Naive thymus-derived CD4-positive, alpha-beta T cell (primary cell): ENCODE results near the gene MBNL3. TPM values are rescaled to one million over a fixed set of nuclear protein-coding genes. Genes with fewer than 3 reads are reported as not detected.

Experiments used
- ATAC-seq: fragments of 150-1000 bp; cut with Tn5 transposase; 2 replicates; pipeline ENCODE4 v1.10.0; 2021; ENCODE audit warnings: mild to moderate bottlenecking, moderate library complexity
- CTCF ChIA-PET: fragments of 350-600 bp; sonication (Branson Sonifier 250); formaldehyde crosslinking; loops from one replicate; lab custom pipeline; 2021; ENCODE audit warnings: antibody characterized with exemption; lab: Charles Lee
- POLR2A ChIA-PET: fragments of 350-600 bp; sonication (Branson Sonifier 250); formaldehyde crosslinking; loops from one replicate; lab custom pipeline; 2021; ENCODE audit warnings: antibody characterized with exemption, inconsistent platforms; lab: Charles Lee
- DNase-seq, 9 donors: peaks; one replicate each; pipeline versions ENCODE4 v3.0.0 to v3.0.0-alpha.2; 2020 to 2022; ENCODE audit warnings: mixed read lengths in 1 of 9
- H3K27ac ChIP-seq: one replicate; pipeline ENCODE4 v1.7.0; 2013; ENCODE audit warnings: mild to moderate bottlenecking, low read depth, low read length, moderate library complexity
- H3K27me3 ChIP-seq, 2 donors: one replicate each; pipeline ENCODE4 v1.7.0; 2013; ENCODE audit warnings: low read length in 2 of 2, mild to moderate bottlenecking in 2 of 2, moderate library complexity in 2 of 2; ENCODE audit not compliant: control insufficient read depth in 2 of 2, insufficient read depth in 2 of 2
- H3K36me3 ChIP-seq, 3 experiments: 1 replicate in 2 of 3; 2 replicates in 1 of 3; pipeline ENCODE4 v1.7.0; 2013; ENCODE audit warnings: low read length in 3 of 3, mild to moderate bottlenecking in 3 of 3, moderate library complexity in 1 of 3; ENCODE audit not compliant: insufficient read depth in 3 of 3, control insufficient read depth in 2 of 3
- H3K4me1 ChIP-seq, 2 donors: one replicate each; pipeline ENCODE4 v1.7.0; 2013; ENCODE audit warnings: low read length in 2 of 2, mild to moderate bottlenecking in 2 of 2, moderate library complexity in 1 of 2; ENCODE audit not compliant: control insufficient read depth in 2 of 2, insufficient read depth in 2 of 2
- H3K4me3 ChIP-seq: 2 replicates; pipeline ENCODE4 v1.7.0; 2013; ENCODE audit warnings: mild to moderate bottlenecking, low read length
- H3K9me3 ChIP-seq, 3 experiments: 1 replicate in 2 of 3; 2 replicates in 1 of 3; pipeline ENCODE4 v1.7.0; 2013; ENCODE audit warnings: low read length in 3 of 3; ENCODE audit not compliant: control insufficient read depth in 2 of 3
- H3K27ac Mint-ChIP-seq, 9 donors: one replicate each; pipeline ENCODE4 v1.8.0; 2020 to 2022; ENCODE audit warnings: mixed read lengths in 9 of 9, mild to moderate bottlenecking in 8 of 9, moderate library complexity in 5 of 9, inconsistent platforms in 2 of 9
- H3K27me3 Mint-ChIP-seq, 5 donors: one replicate each; pipeline ENCODE4 v1.8.0; 2021 to 2022; ENCODE audit warnings: mixed read lengths in 5 of 5, mild to moderate bottlenecking in 1 of 5
- H3K36me3 Mint-ChIP-seq, 5 donors: one replicate each; pipeline ENCODE4 v1.8.0; 2020 to 2022; ENCODE audit warnings: mixed read lengths in 5 of 5, mild to moderate bottlenecking in 3 of 5, inconsistent platforms in 1 of 5
- H3K4me1 Mint-ChIP-seq, 7 donors: one replicate each; pipeline ENCODE4 v1.8.0; 2020 to 2022; ENCODE audit warnings: mixed read lengths in 7 of 7, mild to moderate bottlenecking in 3 of 7, inconsistent platforms in 1 of 7
- H3K4me3 Mint-ChIP-seq, 10 donors: one replicate each; pipeline ENCODE4 v1.8.0; 2020 to 2022; ENCODE audit warnings: mild to moderate bottlenecking in 10 of 10, mixed read lengths in 10 of 10, moderate library complexity in 6 of 10, inconsistent platforms in 2 of 10
- H3K9me3 Mint-ChIP-seq, 11 donors: one replicate each; pipeline ENCODE4 v1.8.0; 2020 to 2022; ENCODE audit warnings: mixed read lengths in 11 of 11, mild to moderate bottlenecking in 4 of 11, inconsistent platforms in 1 of 11, moderate library complexity in 1 of 11
- intact Hi-C, 2 donors: fragments of 100-400 bp; cut with micrococcal nuclease; formaldehyde crosslinking; loops; one replicate each; pipeline ENCODE4 v1.15.1; 2023
- polyA plus RNA-seq, 2 donors: library from polyadenylated mRNA; unstranded; fragments of 300-500 nt; fragmentation: Illumina TruSeq; gene quantifications; one replicate each; pipeline ENCODE4 v1.2.3, GENCODE V29; 2021
- total RNA-seq, 6 experiments: library from RNA in 5 of 6; stranded (reverse) in 5 of 6; gene quantifications; 1 replicate in 5 of 6; 2 replicates in 1 of 6; pipeline ENCODE4 v1.2.3 and lab custom pipeline; 2021 to 2026

Gene MBNL3
- total and polyA plus RNA-seq, 7 experiments from 2014 or later = 20.8 to 38.5 (median 29.7) TPM

DNA sequence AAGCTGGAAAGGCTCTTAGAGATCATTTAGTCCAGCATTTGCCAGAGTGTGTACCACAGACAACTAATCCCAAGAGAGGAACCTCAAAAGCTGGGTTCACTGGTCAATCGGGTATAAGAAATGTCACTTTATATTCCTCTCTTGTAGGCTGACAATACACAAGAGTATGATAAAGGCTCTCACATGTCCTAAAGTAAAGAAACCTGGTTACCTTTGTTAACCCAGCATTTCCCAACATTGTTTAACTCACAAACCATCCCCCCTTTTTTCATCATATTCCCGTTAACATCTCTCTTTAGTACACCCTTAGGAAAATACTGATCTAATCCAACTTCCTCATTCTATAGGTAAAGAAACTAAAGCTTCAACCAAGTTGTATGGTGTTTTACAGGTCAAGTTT, 74.4 kb downstream of the MBNL3 start:
- ATAC-seq (no peak), DNase-seq (no peak)
- intact Hi-C loops = no loop called here
- no peak overlapping the region for H3K27ac ChIP-seq
- no peaks in the 10 kb centered on the region for H3K4me1 ChIP-seq
- Mint-ChIP-seq H3K36me3 (peaks cover 0 to 8% (median 2%) of the 10 kb centered on the region in 5 donors), H3K4me3 (no peak overlapping the region), H3K27ac (no peak overlapping the region), H3K27me3 (no peaks in the 10 kb centered on the region), H3K4me1 (peaks cover 0 to 21% (median 4%) of the 10 kb centered on the region in 7 donors), H3K9me3 (peaks cover 0 to 3% (median 0%) of the 10 kb centered on the region in 11 donors)
- CTCF ChIA-PET = no interaction called here
- H3K9me3 ChIP-seq = no peaks in the 10 kb centered on the region
- H3K27me3 ChIP-seq = no peaks in the 10 kb centered on the region
- POLR2A ChIA-PET = no interaction called here
- no peaks in the 10 kb centered on the region for H3K36me3 ChIP-seq
- no peak overlapping the region for H3K4me3 ChIP-seq

DNA sequence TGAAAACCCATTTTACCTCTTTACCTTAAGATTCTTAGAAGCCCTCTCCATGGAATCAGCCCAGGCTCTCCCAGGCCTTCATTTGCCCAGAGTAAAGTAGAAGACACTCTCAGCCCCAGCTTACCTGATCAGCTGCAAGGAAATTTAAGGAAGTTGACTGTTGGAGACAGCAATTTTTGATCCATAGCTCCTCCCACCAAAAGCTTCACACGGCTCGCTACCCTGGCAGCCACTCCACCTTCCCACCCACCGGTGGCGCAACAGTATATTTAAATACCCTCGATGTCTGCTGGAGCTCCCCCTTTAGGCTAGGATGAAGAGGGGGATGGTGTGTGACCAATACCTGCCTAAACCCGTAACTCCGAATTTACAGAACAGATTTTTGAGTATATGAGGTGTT, 75.4 kb downstream of the MBNL3 start:
- H3K27me3 ChIP-seq = no peaks in the 10 kb centered on the region
- Mint-ChIP-seq H3K4me3 (no peak overlapping the region), H3K4me1 (peaks cover 0 to 21% (median 4%) of the 10 kb centered on the region in 7 donors), H3K9me3 (peaks cover 0 to 3% (median 0%) of the 10 kb centered on the region in 11 donors), H3K36me3 (peaks cover 0 to 4% (median 0%) of the 10 kb centered on the region in 5 donors), H3K27me3 (no peaks in the 10 kb centered on the region), H3K27ac (no peak overlapping the region)
- H3K27ac ChIP-seq = no peak overlapping the region
- DNase-seq (no peak), ATAC-seq (no peak)
- CTCF ChIA-PET = no interaction called here
- intact Hi-C loops = no loop called here
- H3K36me3 ChIP-seq = no peaks in the 10 kb centered on the region
- POLR2A ChIA-PET = no interaction called here
- H3K4me3 ChIP-seq = no peak overlapping the region
- no peaks in the 10 kb centered on the region for H3K4me1 ChIP-seq
- H3K9me3 ChIP-seq = no peaks in the 10 kb centered on the region

DNA sequence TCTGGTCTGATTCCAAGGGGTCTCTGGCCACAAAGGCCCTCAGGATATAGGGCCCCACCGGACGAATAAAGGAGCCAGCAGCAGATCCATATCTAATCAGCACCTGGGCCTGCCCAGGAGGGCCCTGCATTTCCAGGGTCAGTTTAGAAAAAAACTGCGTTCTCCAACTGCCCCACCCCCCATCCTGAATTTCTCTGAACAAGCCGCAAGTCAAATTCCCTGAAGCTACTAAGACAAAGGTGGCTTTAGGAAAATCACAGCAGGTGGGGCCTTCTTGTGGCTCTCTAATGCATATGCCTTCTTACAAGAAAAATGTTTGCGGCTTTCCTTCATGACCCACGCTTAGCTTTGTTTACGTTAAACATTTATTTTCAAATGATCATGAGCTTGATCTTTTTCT, 76.6 kb downstream of the MBNL3 start:
- CTCF ChIA-PET = no interaction called here

DNA sequence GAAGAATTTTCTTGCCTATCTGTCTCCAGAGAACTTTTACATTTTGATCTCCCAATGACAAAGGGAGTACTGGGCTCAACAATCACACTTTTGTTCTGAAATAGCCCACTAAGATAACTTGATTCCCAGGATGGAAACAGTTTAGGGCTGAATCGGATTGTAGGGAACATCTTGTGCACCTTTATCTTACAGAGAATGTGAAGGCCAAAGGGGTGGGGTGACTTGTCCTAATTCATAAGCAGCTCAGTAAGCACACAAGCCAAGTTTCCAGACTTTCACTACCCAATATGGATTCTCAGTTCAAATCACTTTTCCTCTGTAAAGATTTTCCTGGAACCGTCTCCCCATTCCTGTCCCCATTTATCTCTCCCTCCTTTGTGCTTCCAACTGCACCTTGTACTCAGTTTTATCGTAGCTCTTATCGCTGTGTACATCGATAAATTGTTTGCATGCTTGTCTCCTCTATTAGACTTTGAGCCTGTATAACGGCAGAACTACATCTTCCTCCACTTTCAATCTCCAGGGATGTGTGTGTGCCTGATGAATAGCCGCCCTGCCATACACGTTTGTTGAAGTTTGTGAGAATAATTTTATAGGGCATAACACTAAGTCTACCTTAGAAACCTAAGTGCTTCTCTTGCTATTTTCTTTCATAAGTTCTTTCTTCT, 77.4 kb downstream of the MBNL3 start:
- DNase-seq = no peak
- H3K36me3 Mint-ChIP-seq = no peaks in the 10 kb centered on the region
- Histone ChIP-seq H3K4me3 (no peak overlapping the region), H3K27me3 (no peaks in the 10 kb centered on the region), H3K36me3 (no peaks in the 10 kb centered on the region), H3K9me3 (no peaks in the 10 kb centered on the region), H3K4me1 (no peaks in the 10 kb centered on the region), H3K27ac (no peak overlapping the region)
- no peaks in the 10 kb centered on the region for H3K27me3 Mint-ChIP-seq
- CTCF ChIA-PET = interaction anchor here (0.6 kb wide), 1 partner anchor 184 kb away, joined by 3 read pairs; no protein-coding TSS in a partner anchor
- ATAC-seq = no peak
- H3K4me1 Mint-ChIP-seq = peaks cover 0 to 15% (median 4%) of the 10 kb centered on the region in 7 donors
- no peak overlapping the region for H3K4me3 Mint-ChIP-seq
- POLR2A ChIA-PET = no interaction called here
- no peak overlapping the region for H3K27ac Mint-ChIP-seq
- intact Hi-C loops = no loop called here
- H3K9me3 Mint-ChIP-seq = peaks cover 0 to 3% (median 0%) of the 10 kb centered on the region in 11 donors

More for the DNA sequence above, 76.6 kb downstream of the MBNL3 start:
- intact Hi-C loops = no loop called here
- Histone ChIP-seq H3K36me3 (no peaks in the 10 kb centered on the region), H3K27me3 (no peaks in the 10 kb centered on the region), H3K9me3 (no peaks in the 10 kb centered on the region), H3K4me1 (no peaks in the 10 kb centered on the region), H3K4me3 (no peak overlapping the region), H3K27ac (no peak overlapping the region)
- Mint-ChIP-seq H3K27ac (no peak overlapping the region), H3K9me3 (peaks cover 0 to 3% (median 0%) of the 10 kb centered on the region in 11 donors), H3K4me3 (no peak overlapping the region), H3K27me3 (no peaks in the 10 kb centered on the region), H3K4me1 (peaks cover 0 to 18% (median 4%) of the 10 kb centered on the region in 7 donors), H3K36me3 (peaks cover 0 to 4% (median 0%) of the 10 kb centered on the region in 5 donors)
- POLR2A ChIA-PET = no interaction called here
- no peak for ATAC-seq
- no peak for DNase-seq

DNA sequence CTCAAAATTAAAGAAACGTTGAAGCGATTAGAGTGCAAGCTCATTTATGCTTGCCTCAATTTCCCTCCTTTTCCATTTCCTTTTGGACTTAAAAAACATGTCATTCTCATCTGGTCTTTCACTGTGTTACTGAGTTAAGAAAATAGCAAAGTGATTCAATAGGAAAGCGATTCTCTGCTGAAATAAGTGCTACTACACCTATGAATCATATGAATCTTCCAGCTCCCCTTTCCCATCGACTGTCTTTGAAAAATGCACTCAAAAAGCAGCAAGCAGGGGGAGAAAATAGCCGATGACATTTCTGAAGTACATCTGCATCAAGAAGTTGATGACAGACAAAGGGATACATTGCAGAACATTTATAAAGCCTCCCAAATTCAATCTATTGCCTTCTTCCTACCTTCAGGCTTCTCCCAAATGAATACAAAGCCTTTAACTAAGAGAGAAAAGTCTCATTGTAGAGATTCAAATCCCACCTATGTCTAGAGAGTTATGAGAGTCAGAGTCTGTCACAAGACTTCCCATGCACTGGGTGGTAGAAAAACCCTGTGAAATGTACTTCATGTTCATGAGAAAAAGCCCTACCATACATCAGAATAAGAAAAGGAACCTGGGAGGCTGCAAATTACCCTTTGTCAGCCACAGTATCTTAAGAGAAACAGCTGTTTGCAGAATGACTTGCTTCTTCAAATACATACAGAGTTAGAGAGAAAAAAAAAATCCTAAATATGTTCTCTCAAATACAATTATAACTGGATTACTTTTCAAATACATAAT, 78.9 kb downstream of the MBNL3 start:
- H3K36me3 Mint-ChIP-seq = peaks cover 0 to 6% (median 2%) of the 10 kb centered on the region in 5 donors
- Histone ChIP-seq H3K4me3 (no peak overlapping the region), H3K36me3 (no peaks in the 10 kb centered on the region), H3K27me3 (no peaks in the 10 kb centered on the region), H3K27ac (no peak overlapping the region), H3K9me3 (no peaks in the 10 kb centered on the region), H3K4me1 (no peaks in the 10 kb centered on the region)
- peaks cover 0 to 12% (median 0%) of the 10 kb centered on the region in 7 donors for H3K4me1 Mint-ChIP-seq
- intact Hi-C loops = no loop called here
- no peak overlapping the region for H3K4me3 Mint-ChIP-seq
- ATAC-seq (no peak), DNase-seq (no peak)
- ChIA-PET CTCF (no interaction called here), POLR2A (no interaction called here)
- H3K27ac Mint-ChIP-seq = peak overlapping the region in 1 of 9 donors; percentile 10
- no peaks in the 10 kb centered on the region for H3K9me3 Mint-ChIP-seq
- H3K27me3 Mint-ChIP-seq = no peaks in the 10 kb centered on the region

DNA sequence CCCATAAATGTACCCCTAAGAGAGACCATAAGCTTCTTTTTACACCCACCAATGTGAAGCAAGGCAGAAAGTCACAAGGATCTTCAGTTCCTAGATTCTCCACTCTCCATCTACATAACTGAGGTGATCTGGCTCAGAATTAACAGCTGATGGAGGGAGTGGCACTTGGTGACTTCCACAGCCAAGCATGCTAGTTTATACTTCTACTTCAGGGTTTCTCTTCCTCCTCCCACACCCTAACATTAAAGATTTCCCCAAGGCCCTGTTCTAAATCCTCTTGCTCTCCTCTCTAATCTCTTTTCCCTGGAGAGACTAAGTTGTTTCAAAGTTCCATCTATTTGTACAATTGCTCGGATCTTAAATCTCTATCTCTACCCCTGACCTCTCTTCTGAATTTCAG, 81.1 kb downstream of the MBNL3 start:
- H3K9me3 ChIP-seq = no peaks in the 10 kb centered on the region
- no peaks in the 10 kb centered on the region for H3K27me3 ChIP-seq
- Mint-ChIP-seq H3K4me1 (peaks cover 0 to 12% (median 0%) of the 10 kb centered on the region in 7 donors), H3K4me3 (no peak overlapping the region), H3K27me3 (no peaks in the 10 kb centered on the region), H3K27ac (peak overlapping the region in 1 of 9 donors; percentile 62), H3K36me3 (peaks cover 0 to 10% (median 2%) of the 10 kb centered on the region in 5 donors), H3K9me3 (peaks cover 0 to 1% (median 0%) of the 10 kb centered on the region in 11 donors)
- no peaks in the 10 kb centered on the region for H3K36me3 ChIP-seq
- DNase-seq (no peak), ATAC-seq (no peak)
- intact Hi-C loops = no loop called here
- H3K27ac ChIP-seq = no peak overlapping the region
- H3K4me3 ChIP-seq = no peak overlapping the region
- POLR2A ChIA-PET = no interaction called here
- no peaks in the 10 kb centered on the region for H3K4me1 ChIP-seq
- CTCF ChIA-PET = no interaction called here
